HK-2 (cell line): ENCODE results near the gene LCMT2.

Experiments used
- DNase-seq: peaks from one replicate; pipeline ENCODE4 v3.0.0-alpha.2; 2018; ENCODE audit not compliant: unreplicated experiment

Gene LCMT2

DNA sequence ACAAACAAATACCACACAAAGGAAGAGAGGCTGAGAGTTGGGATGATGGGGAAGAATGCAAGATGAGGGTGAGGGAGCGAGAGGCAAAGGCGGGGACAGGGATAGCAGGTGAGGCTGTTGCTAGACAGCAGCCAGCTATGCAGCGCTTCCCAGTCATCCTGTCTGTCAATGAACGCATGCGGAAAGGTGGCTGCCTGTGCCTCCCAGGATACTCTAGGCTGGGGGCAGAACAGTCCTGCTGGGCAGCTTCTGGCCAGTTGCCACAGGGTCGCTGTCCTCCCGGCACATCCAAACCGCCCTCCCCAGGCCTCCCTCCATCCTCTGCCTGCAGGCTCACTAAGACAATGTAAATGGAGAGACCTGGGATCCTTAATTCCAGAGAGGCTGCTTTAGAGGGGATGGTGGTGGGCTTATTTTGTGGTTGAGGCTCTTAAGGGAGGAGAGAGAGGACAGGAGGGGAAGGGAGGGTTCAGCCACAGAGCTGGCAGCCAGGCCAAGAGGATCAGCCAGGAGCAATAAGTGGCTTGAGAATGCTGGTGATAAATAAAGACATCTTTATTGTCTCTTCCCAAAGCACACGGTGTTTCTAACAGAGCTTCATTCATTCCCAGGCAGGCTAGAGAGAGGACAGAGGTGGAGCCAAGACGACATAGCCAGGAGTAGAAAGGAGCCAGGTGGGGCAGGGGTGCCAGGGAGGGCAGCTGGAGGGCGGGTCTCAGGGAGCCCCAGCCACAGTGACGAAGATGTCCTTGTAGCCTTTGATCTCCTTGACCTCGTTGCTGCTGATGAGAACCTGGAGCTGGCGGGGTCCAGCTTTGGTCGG is 54.4 kb downstream of the LCMT2 start:
- no peak for DNase-seq

DNA sequence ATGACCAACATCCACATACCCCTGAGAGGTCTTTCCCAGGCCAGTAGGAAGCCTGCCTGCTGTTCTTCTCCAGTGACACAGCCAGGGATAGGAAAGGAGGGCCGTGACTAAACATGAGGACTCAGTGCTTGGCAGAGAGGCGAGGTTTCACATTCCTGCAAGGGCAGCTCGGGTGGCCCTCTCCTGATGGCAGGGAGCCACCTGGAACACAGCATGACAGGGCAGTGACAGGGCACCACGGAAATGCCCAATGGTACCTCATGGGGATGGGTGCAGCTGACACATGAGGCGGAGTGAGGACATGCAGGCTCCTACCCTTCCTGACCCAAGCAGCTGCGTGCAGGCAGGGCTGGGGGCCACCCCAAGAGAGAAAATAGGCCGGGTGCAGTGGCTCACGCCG is 56.2 kb downstream of the LCMT2 start:
- no peak for DNase-seq
